ENCODE data around the gene FRMD4B.

The FRMD4B gene

GRCh38 chr3:69200384-69201068 lies 185.4 kb downstream of the FRMD4B start:
- DNase-seq: peak; percentile 76

GRCh38 chr3:69199942-69200341 lies 185.9 kb downstream of the FRMD4B start:
- DNase-seq: no peak

GRCh38 chr3:69197922-69198530 lies 187.9 kb downstream of the FRMD4B start:
- peak; percentile 85 for DNase-seq

GRCh38 chr3:69197455-69197854 lies 188.4 kb downstream of the FRMD4B start:
- no peak for DNase-seq

- no peak for DNase-seq
Observed at GRCh38 chr3:69196876-69197275, 189.0 kb downstream of the FRMD4B start.

GRCh38 chr3:69194431-69195165 lies 191.3 kb downstream of the FRMD4B start:
- DNase-seq: no peak

- DNase-seq: no peak
Observed at GRCh38 chr3:69193749-69194148, 192.1 kb downstream of the FRMD4B start.

- DNase-seq: no peak
Observed at GRCh38 chr3:69191516-69191915, 194.4 kb downstream of the FRMD4B start.

- DNase-seq: no peak
Observed at GRCh38 chr3:69189487-69189886, 196.4 kb downstream of the FRMD4B start.

- DNase-seq: no peak
Observed at GRCh38 chr3:69186575-69187093, 199.3 kb downstream of the FRMD4B start.

- no peak for DNase-seq
Observed at GRCh38 chr3:69182588-69183316, 203.1 kb downstream of the FRMD4B start.

- no peak for DNase-seq
Observed at GRCh38 chr3:69181592-69182211, 204.2 kb downstream of the FRMD4B start.

- no peak for DNase-seq
Observed at GRCh38 chr3:69180869-69181591, 204.9 kb downstream of the FRMD4B start.

GRCh38 chr3:69179740-69180372 lies 206.0 kb downstream of the FRMD4B start:
- no peak for DNase-seq

GRCh38 chr3:69178838-69179739 lies 206.8 kb downstream of the FRMD4B start:
- no peak for DNase-seq

- peak; percentile 52 for DNase-seq
Observed at GRCh38 chr3:69178082-69178481, 207.8 kb downstream of the FRMD4B start.

GRCh38 chr3:69174871-69175737 lies 210.8 kb downstream of the FRMD4B start:
- DNase-seq: peak; percentile 51

GRCh38 chr3:69174445-69174844 lies 211.4 kb downstream of the FRMD4B start:
- no peak for DNase-seq

- DNase-seq: no peak
Observed at GRCh38 chr3:69172058-69172457, 213.8 kb downstream of the FRMD4B start.
